Calu3 (cell line): ENCODE results near the gene SCARB2. TPM values are rescaled to one million over a fixed set of nuclear protein-coding genes. Genes with fewer than 3 reads are reported as not detected.
A peak's percentile ranks its signal among the peaks of the same experiment; 100 is the strongest.
"Not testable (repeated sequence)": the region's sequence is repeated elsewhere in the genome, so short reads cannot be mapped to it uniquely, and the experiment has no call there.

Experiments
- BruUV-seq: library from RNA; stranded (reverse); fragments of 400-500 nt; replicated peaks from 2 replicates; lab custom pipeline; 2021; lab: Mats Ljungman, UMichigan
- CTCF ChIA-PET: fragments of 300-600 bp; sonication (Branson Sonifier 250); formaldehyde crosslinking; loops from one replicate; lab custom pipeline; 2022; ENCODE audit warnings: antibody characterized with exemption; lab: Charles Lee
- DNase-seq: peaks from one replicate; pipeline ENCODE4 v3.0.0; 2022
- H3K27ac Mint-ChIP-seq: one replicate; pipeline ENCODE4 v1.8.0; 2022; ENCODE audit warnings: mixed read lengths; ENCODE audit not compliant: unreplicated experiment
- H3K27me3 Mint-ChIP-seq: one replicate; pipeline ENCODE4 v1.8.0; 2022; ENCODE audit warnings: mixed read lengths; ENCODE audit not compliant: unreplicated experiment
- H3K36me3 Mint-ChIP-seq: one replicate; pipeline ENCODE4 v1.8.0; 2022; ENCODE audit warnings: mild to moderate bottlenecking, moderate library complexity, mixed read lengths; ENCODE audit not compliant: insufficient read depth, unreplicated experiment
- H3K4me1 Mint-ChIP-seq: one replicate; pipeline ENCODE4 v1.8.0; 2022; ENCODE audit warnings: mild to moderate bottlenecking, low read depth, mixed read lengths; ENCODE audit not compliant: unreplicated experiment
- H3K4me3 Mint-ChIP-seq: one replicate; pipeline ENCODE4 v1.8.0; 2022; ENCODE audit warnings: mild to moderate bottlenecking, low read depth, moderate library complexity, mixed read lengths; ENCODE audit not compliant: unreplicated experiment
- H3K9me3 Mint-ChIP-seq: one replicate; pipeline ENCODE4 v1.8.0; 2022; ENCODE audit warnings: low read depth, mixed read lengths; ENCODE audit not compliant: unreplicated experiment
- CTCF ChIP-seq: fragments of 200-600 bp; IDR thresholded peaks from one replicate; pipeline ENCODE4 v1.8.0; 2022; ENCODE audit warnings: antibody characterized with exemption; ENCODE audit not compliant: unreplicated experiment
- intact Hi-C: fragments of 100-400 bp; cut with micrococcal nuclease; formaldehyde crosslinking; loops from one replicate; pipeline ENCODE4 v1.10.0; 2022; ENCODE audit not compliant: unreplicated experiment
- total RNA-seq: library from RNA; stranded (reverse); gene quantifications from 2 replicates; pipeline ENCODE4 v1.2.3, GENCODE V29; 2022

The SCARB2 gene
- total RNA-seq, 1 experiment from 2014 or later = 87.3 TPM

- TF ChIP-seq CTCF = no peak
- H3K36me3 Mint-ChIP-seq = peaks cover 5% of the 10 kb centered on the region
- peak overlapping the region; percentile 82 for H3K4me3 Mint-ChIP-seq
- no peaks in the 10 kb centered on the region for H3K27me3 Mint-ChIP-seq
- DNase-seq = no peak
- CTCF ChIA-PET = interaction anchor here (2.0 kb wide), 1 partner anchor 127 kb away, joined by 13 read pairs; no protein-coding TSS in a partner anchor
- peak overlapping the region; percentile 67 for H3K27ac Mint-ChIP-seq
- no peaks in the 10 kb centered on the region for H3K9me3 Mint-ChIP-seq
- peaks cover 9% of the 10 kb centered on the region for H3K4me1 Mint-ChIP-seq
- BruUV-seq = TSS peak; percentile 80
- intact Hi-C loops = loop anchor here (5.0 kb wide), 2 partner anchors 69 to 126 kb away; no protein-coding TSS in a partner anchor
Measured at GRCh38 chr4:76250962-76251361, 37.3 kb upstream of the SCARB2 start.

GRCh38 chr4:76246852-76247251 is 33.2 kb upstream of the SCARB2 start:
- intact Hi-C loops = no loop called here
- peaks cover 9% of the 10 kb centered on the region for H3K4me1 Mint-ChIP-seq
- no peaks in the 10 kb centered on the region for H3K9me3 Mint-ChIP-seq
- H3K36me3 Mint-ChIP-seq = peaks cover 5% of the 10 kb centered on the region
- no peak overlapping the region for H3K4me3 Mint-ChIP-seq
- CTCF ChIA-PET = interaction anchor here (1.0 kb wide), 1 partner anchor 66 kb away, joined by 3 read pairs; no protein-coding TSS in a partner anchor
- no peaks in the 10 kb centered on the region for H3K27me3 Mint-ChIP-seq
- no peak overlapping the region for H3K27ac Mint-ChIP-seq
- BruUV-seq = no TSS peak
- DNase-seq = no peak
- no peak for TF ChIP-seq CTCF

- Mint-ChIP-seq H3K4me1 (peaks cover 2% of the 10 kb centered on the region), H3K36me3 (no peaks in the 10 kb centered on the region), H3K4me3 (no peak overlapping the region), H3K9me3 (no peaks in the 10 kb centered on the region), H3K27me3 (no peaks in the 10 kb centered on the region), H3K27ac (no peak overlapping the region)
- no peak for TF ChIP-seq CTCF
- no peak for DNase-seq
- CTCF ChIA-PET = interaction anchor here (0.6 to 1.0 kb wide), 2 partner anchors 10 to 65 kb away, joined by 3 read pairs; no protein-coding TSS in a partner anchor
- intact Hi-C loops = no loop called here
- BruUV-seq = no TSS peak
Measured at GRCh38 chr4:76246025-76246424, 32.4 kb upstream of the SCARB2 start.

- not testable (repeated sequence) for H3K4me1 Mint-ChIP-seq, H3K27me3 Mint-ChIP-seq, BruUV-seq
Measured at GRCh38 chr4:76243877-76244276, 30.3 kb upstream of the SCARB2 start.

GRCh38 chr4:76240236-76240635 is 26.6 kb upstream of the SCARB2 start:
- intact Hi-C loops = no loop called here

More at GRCh38 chr4:76243877-76244276, 30.3 kb upstream of the SCARB2 start:
- H3K4me3 Mint-ChIP-seq, H3K36me3 Mint-ChIP-seq, DNase-seq, H3K27ac Mint-ChIP-seq, CTCF ChIA-PET, intact Hi-C loops, H3K9me3 Mint-ChIP-seq: not testable (repeated sequence)

More at GRCh38 chr4:76240236-76240635, 26.6 kb upstream of the SCARB2 start:
- Mint-ChIP-seq H3K4me1 (peaks cover 23% of the 10 kb centered on the region), H3K36me3 (peaks cover 10% of the 10 kb centered on the region), H3K27me3 (no peaks in the 10 kb centered on the region), H3K9me3 (peaks cover 12% of the 10 kb centered on the region), H3K27ac (no peak overlapping the region), H3K4me3 (no peak overlapping the region)
- DNase-seq = no peak
- no TSS peak for BruUV-seq
- CTCF ChIA-PET = interaction anchor here (0.6 kb wide), 1 partner anchor 12 kb away, joined by 5 read pairs; no protein-coding TSS in a partner anchor
- no peak for TF ChIP-seq CTCF
